C4-2B (cell line): Measurements from ENCODE around the gene CREB5.

Experiments used
- H3K27ac ChIP-seq: fragments of 450-650 bp; 2 replicates; pipeline ENCODE4 v1.5.1; 2017
- ZFX ChIP-seq: fragments of 450-650 bp; IDR thresholded peaks from 2 replicates; pipeline ENCODE4 v1.6.1; 2017
- TF ChIP-seq, protein P1 (sequence below): fragments of 450-650 bp; conservative IDR thresholded peaks from 2 replicates; pipeline ENCODE4 v1.5.1; 2017; ENCODE audit warnings: mild to moderate bottlenecking

Gene CREB5

DNA sequence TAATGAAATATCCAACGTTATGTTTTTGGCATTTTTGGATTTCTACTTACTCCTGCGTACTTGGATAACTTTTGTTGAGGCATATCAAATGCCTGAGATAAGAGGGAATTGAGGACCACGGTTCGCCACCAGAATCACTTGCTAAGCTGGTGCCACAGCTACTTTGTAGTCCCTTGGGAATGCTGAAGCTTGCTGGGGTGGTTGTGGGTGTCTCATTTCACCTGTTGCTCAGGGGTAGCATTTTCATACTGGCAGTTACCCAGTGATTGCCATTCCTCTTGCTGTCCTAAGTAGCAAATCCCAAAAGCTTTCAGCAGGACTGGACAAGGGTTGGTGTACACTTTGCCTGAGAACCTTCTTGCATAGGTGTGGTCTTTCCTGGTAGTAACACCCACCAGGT lies 75.2 kb downstream of the CREB5 start:
- H3K27ac ChIP-seq: no peak overlapping the region
- TF ChIP-seq ZFX: no peak
- TF ChIP-seq, protein P1, sequence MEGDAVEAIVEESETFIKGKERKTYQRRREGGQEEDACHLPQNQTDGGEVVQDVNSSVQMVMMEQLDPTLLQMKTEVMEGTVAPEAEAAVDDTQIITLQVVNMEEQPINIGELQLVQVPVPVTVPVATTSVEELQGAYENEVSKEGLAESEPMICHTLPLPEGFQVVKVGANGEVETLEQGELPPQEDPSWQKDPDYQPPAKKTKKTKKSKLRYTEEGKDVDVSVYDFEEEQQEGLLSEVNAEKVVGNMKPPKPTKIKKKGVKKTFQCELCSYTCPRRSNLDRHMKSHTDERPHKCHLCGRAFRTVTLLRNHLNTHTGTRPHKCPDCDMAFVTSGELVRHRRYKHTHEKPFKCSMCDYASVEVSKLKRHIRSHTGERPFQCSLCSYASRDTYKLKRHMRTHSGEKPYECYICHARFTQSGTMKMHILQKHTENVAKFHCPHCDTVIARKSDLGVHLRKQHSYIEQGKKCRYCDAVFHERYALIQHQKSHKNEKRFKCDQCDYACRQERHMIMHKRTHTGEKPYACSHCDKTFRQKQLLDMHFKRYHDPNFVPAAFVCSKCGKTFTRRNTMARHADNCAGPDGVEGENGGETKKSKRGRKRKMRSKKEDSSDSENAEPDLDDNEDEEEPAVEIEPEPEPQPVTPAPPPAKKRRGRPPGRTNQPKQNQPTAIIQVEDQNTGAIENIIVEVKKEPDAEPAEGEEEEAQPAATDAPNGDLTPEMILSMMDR: no peak

DNA sequence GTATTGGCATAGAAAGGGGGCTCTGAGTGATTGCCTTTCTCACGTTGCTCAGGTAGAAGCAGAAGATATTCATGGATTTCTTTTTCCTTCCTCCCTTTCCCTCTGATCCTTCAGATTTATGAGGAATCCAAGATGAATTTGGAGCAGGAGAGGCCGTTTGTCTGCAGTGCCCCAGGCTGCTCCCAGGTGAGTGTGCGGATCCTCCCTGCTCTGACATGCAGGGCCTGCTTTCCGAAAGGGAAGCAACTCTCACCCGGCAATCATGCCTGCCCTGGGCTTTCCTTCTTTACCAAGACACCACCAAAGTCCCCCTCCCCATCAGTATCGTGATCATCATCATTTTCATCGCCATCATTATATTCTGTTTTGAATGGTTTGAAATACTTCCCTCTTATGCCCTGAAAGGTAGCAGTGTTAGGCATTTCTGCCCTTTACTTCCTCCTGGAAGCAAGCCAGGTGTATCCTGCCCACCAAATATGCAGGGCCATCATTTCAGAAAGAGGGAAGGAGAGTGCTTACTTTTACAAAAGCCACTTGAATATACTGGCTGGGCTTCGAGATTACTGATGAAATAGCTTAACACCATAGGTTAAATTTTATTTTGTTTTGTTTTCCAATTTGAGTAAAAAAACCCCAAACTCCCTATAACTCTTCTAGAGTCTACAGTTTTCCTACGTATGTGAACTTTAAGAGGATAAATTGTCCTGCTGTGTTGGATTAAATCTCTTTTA lies 75.9 kb downstream of the CREB5 start:
- H3K27ac ChIP-seq: no peak overlapping the region
- no peak for TF ChIP-seq ZFX
- TF ChIP-seq, protein P1: no peak

DNA sequence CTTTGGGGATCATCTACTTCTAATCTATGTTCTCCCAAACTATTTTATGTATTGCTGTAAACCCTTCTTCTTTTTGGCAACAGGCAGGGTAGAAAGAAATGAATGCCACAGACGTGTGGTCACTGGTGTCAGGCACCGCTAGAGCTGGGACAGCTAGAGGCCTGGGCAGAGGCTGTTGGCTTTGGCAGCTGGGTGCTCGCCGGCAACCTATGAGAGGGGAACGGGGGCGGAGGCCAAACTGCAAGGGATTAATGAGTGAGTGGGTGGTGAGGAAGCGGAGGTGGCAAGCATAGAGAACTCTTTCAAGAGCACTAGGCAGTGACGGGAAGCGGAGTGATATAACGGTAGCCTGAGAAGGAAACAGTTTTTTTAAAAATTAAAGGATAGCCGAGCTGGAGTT lies 78.5 kb downstream of the CREB5 start:
- no peak for TF ChIP-seq ZFX
- TF ChIP-seq, protein P1: no peak
- H3K27ac ChIP-seq: no peak overlapping the region

DNA sequence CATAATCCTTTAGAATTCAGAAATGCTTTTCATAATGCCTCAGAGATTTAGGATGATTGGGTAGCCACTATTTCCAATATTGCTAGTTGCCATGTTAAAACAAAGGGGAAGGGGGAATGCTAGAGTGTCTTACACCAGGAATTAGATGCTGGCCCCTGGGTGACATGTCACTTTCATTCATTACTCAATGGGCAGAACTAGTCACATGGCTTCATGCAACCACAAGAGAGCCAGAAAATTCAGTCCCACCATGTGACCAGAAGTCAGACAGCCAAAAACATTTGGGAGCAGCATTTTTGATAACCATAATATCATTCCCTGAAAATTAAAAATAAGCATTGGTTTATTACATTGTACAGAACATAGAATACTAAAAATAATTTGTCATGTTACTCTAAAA lies 81.2 kb downstream of the CREB5 start:
- TF ChIP-seq, protein P1: no peak
- TF ChIP-seq ZFX: no peak
- H3K27ac ChIP-seq: no peak overlapping the region

DNA sequence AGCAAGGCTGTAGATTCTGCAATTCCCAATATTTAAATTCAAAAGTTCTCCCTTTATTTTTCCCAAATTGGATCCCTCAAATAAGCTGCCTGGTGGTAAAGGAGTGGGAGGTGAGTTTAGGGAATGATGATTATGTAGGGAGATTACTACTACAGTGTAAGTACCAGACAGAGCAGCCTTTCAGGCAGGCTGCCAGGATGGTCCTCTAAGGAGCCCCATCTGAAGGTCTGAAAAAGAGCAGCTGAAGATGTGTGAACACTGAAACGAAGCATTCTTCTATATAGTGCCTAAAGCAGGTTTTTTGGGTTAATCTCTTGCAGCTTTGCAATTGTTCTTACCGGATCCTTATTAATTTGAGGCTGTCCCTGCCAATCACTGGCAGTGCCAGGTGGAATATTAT lies 84.7 kb downstream of the CREB5 start:
- no peak overlapping the region for H3K27ac ChIP-seq
- TF ChIP-seq, protein P1: no peak
- no peak for TF ChIP-seq ZFX

DNA sequence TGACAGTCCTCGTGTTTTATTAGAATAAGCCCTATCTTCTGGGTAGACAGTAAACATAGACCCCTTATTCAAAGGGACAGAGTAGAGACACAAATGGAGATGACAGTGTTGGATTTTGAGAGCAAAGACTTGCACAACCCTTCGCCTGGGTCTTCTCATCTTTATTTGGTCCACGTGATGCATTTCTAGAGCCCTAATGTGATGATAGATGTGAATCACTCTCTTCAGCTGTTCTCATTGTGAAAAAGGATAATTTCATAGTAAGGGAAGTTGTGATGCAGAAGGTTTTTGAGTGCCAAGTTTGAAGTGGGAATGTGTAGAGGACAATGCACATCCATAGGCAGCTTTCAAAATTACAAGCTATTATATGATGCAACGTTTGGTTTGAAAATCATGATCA lies 86.3 kb downstream of the CREB5 start:
- H3K27ac ChIP-seq: no peak overlapping the region
- no peak for TF ChIP-seq ZFX

DNA sequence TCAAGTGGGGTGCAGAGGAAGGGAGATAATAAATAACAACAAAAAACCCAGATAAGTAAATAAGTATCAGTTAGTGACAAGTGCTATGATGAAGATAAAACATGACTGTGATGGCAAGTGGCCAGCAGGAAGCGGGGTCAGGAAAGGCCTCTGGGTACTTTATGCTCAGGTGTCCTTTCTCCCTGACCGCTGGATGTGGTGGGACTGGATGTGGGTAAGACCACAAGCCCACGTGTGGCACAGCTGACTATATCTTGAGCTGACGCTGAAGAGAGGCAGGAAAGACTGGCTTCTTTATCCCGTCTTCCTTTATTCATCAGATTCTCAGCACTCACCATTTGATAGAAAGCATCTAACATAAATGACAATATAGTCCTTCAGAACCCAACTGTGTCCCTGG lies 87.8 kb downstream of the CREB5 start:
- no peak for TF ChIP-seq ZFX
- TF ChIP-seq, protein P1: no peak
- H3K27ac ChIP-seq: no peak overlapping the region

DNA sequence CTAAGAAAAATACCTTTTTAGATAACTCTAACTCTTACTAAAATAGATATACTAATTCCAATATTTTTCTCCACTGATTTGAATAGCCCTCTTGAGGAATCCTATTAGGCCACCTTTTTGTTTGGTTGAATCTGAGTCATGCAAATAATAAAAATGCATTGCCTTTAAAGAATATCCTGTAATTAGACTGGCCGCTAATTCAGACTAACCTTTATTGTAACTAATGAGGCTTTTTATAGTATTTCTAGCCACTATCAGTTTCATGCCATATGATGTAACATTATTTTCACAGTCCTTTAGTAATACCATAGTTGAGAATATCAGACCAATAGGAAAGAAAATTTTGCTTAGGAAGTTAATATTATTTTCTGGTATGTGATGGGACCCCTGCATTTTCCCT lies 90.1 kb downstream of the CREB5 start:
- no peak for TF ChIP-seq ZFX
- TF ChIP-seq, protein P1: no peak
- H3K27ac ChIP-seq: no peak overlapping the region
